NCI-H446 (cell line): ENCODE data around the gene WDR19.
"Not testable (repeated sequence)": the region's sequence is repeated elsewhere in the genome, so short reads cannot be mapped to it uniquely, and the experiment has no call there.

Experiments used
- DNase-seq, 2 experiments: peaks; one replicate each; lab custom pipeline; 2025; lab: John Stamatoyannopoulos, UW

The WDR19 gene

GRCh38 chr4:39233114-39233513 is 50.8 kb downstream of the WDR19 start:
- DNase-seq = no peak

- DNase-seq = no peak
These were observed 51.5 kb downstream of the WDR19 start for GRCh38 chr4:39233783-39234182.

GRCh38 chr4:39235021-39235420 is 52.7 kb downstream of the WDR19 start:
- DNase-seq = no peak

GRCh38 chr4:39235696-39236095 is 53.4 kb downstream of the WDR19 start:
- DNase-seq = no peak

GRCh38 chr4:39237179-39237578 is 54.9 kb downstream of the WDR19 start:
- DNase-seq = no peak

GRCh38 chr4:39243462-39243861 is 61.1 kb downstream of the WDR19 start:
- no peak for DNase-seq

GRCh38 chr4:39255266-39255665 is 72.9 kb downstream of the WDR19 start:
- no peak for DNase-seq

- no peak for DNase-seq
These were observed 73.5 kb downstream of the WDR19 start for GRCh38 chr4:39255871-39256270.

GRCh38 chr4:39256436-39256835 is 74.1 kb downstream of the WDR19 start:
- DNase-seq = no peak

GRCh38 chr4:39259571-39260330 is 77.4 kb downstream of the WDR19 start:
- no peak for DNase-seq

- no peak for DNase-seq
These were observed 81.6 kb downstream of the WDR19 start for GRCh38 chr4:39263895-39264294.

- no peak for DNase-seq
These were observed 92.2 kb downstream of the WDR19 start for GRCh38 chr4:39274503-39274902.

- DNase-seq = not testable (repeated sequence)
These were observed 95.3 kb downstream of the WDR19 start for GRCh38 chr4:39277661-39278060.

GRCh38 chr4:39278476-39278875 is 96.1 kb downstream of the WDR19 start:
- no peak for DNase-seq

GRCh38 chr4:39279416-39279815 is 97.1 kb downstream of the WDR19 start:
- no peak for DNase-seq

GRCh38 chr4:39280770-39281169 is 98.4 kb downstream of the WDR19 start:
- DNase-seq = no peak

GRCh38 chr4:39285111-39285795 is 102.9 kb downstream of the WDR19 start:
- no peak for DNase-seq

- DNase-seq = no peak
These were observed 103.5 kb downstream of the WDR19 start for GRCh38 chr4:39285853-39286252.

GRCh38 chr4:39286263-39286662 is 103.9 kb downstream of the WDR19 start:
- no peak for DNase-seq

GRCh38 chr4:39287223-39287622 is 104.9 kb downstream of the WDR19 start:
- no peak for DNase-seq

GRCh38 chr4:39291686-39292085 is 109.4 kb downstream of the WDR19 start:
- no peak for DNase-seq

GRCh38 chr4:39292433-39292832 is 110.1 kb downstream of the WDR19 start:
- DNase-seq = not testable (repeated sequence)

GRCh38 chr4:39295784-39296183 is 113.5 kb downstream of the WDR19 start:
- no peak for DNase-seq

GRCh38 chr4:39302901-39303300 is 120.6 kb downstream of the WDR19 start:
- DNase-seq = no peak
